Stimulated activated CD4-positive, alpha-beta T cell treated with anti-CD3 and anti-CD28 coated beads, TNF-alpha, amount 100 ng/mL, for 48 hours (primary cell): Measurements from ENCODE around the gene TCN1.

Source experiments
- DNase-seq, 3 donors: peaks; one replicate each; pipeline ENCODE4 v3.0.0-alpha.2; 2020; ENCODE audit warnings: low read depth in 3 of 3

Gene TCN1

DNA sequence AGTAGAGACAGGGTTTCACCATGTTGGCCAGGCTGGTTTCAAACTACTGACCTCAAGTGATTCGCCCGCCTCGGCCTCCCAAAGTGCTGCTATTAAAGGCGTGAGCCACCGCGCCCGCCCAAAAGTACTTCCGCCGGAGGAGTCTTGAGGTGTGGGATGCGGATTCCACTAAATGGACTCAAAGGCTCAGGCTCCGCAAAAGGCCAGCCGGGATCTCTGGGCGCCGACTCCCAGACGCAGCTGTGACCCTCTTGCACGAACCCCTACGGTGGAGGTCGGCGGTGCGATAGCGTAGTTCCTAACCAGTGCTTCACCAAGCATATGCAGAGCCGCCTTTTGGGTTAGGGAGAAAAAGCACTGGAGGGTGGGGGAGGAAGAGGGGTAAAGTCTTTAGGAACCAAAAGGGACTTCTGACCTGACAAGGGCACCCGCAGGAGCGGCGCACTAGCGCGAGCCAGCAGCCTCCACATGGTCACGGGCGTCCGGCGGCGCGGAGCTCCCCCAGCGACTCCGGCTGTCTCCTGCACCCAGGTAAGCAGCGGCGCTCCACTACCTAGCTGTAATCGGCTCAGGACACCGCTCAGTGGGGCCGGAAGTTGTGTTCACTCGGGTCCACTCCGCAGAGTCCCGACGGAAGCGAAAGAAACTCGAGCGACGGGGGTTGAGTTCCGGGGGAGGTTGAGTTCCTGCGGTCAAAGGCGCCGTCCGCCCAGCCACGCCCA, 55.9 kb downstream of the TCN1 start, which contains the start of gene MRPL16:
Gene MRPL16, minus strand, starts transcription at position 590 of the 722 bp plus-strand sequence. Its CDS starts 120 bp downstream, at position 470.
- peak; percentile 80 to 85 (median 84) for DNase-seq

DNA sequence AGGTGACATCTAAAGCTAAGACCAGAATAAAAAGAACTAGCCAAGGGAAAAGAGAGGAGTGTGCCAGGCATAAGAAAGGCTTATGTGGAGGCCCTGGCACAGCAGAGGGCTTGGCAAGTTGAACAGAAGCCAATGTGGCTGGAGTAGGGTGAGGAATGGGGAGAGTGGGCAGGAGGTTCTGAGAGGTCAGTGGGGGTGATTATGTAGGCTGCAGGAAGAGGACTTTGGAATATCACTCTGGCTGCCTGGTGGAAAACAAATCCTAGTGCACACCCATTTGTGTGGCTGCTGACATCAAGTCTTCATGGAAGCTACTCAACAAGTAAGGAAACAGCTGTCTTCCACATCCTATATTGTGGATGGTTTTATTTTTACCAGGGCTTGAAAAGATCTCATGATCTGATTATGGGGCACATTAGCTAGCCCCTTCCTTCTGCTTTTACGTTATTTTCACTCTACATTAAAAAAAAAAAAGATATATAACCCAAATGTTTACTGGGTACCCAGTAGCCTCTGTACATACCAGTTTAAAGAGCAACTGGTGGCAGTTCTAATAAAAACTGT, 59.2 kb downstream of the TCN1 start:
- DNase-seq, result no peak

GRCh38 chr11:59804061-59804460, 62.2 kb downstream of the TCN1 start:
- no peak for DNase-seq
